HL-60 (cell line): ENCODE results near the gene PXDC1.

Experiments used
- GABPA ChIP-seq: IDR thresholded peaks from 2 replicates; pipeline ENCODE4 v1.6.1; 2012; ENCODE audit warnings: low read depth
- POLR2AphosphoS5 ChIP-seq: IDR thresholded peaks from 2 replicates; pipeline ENCODE4 v1.6.1; 2012; ENCODE audit warnings: low read depth
- SPI1 ChIP-seq: IDR thresholded peaks from 2 replicates; pipeline ENCODE4 v1.6.1; 2012; ENCODE audit warnings: low read depth, mild to moderate bottlenecking, borderline replicate concordance
- TF ChIP-seq, protein P1 (sequence below): IDR thresholded peaks from one replicate; pipeline ENCODE4 v1.5.1; 2011; ENCODE audit warnings: low read length, control low read depth, inconsistent platforms; ENCODE audit not compliant: insufficient read depth
- TF ChIP-seq, protein P2 (sequence below): IDR thresholded peaks from 2 replicates; pipeline ENCODE4 v1.6.1; 2012; ENCODE audit warnings: low read depth; ENCODE audit not compliant: insufficient replicate concordance

DNA sequence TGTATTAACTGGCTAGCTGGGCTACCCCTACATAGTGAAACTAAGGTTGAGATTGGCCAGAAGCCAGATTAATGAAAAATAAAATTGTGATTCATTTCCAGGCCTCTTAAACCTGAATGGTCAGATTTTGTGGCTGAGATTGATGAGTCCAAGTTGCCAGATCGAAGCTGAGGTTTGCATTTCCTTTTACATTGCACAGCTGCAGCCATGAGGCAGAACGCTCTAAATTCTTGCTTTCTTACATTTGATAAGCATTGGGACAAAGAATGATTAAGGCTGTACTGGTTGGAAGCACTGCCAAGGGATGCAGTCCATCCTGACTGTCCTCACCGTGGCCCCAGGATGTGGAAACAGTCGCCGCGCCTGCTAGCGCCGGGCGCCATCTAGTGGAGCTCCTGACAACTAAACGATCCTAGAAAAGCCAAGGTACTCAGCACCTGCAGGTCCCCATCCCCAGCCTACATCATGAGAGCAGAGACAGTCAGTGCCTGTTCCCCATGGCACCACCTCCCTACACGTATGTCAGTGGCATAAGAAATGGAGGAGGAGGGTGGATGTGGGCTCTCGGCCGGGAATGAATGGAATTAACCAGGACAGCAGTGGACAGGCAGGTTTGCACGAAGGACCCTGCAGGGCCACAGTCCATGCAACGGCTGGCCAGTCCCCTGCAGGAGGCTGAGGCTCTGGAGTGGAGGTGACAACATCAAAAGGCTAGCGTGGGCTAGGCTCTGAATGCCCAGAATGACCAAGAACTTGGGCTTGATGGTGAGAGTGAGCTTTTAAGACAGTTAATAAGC, 19.0 kb downstream of the PXDC1 start:
- TF ChIP-seq, protein P1, sequence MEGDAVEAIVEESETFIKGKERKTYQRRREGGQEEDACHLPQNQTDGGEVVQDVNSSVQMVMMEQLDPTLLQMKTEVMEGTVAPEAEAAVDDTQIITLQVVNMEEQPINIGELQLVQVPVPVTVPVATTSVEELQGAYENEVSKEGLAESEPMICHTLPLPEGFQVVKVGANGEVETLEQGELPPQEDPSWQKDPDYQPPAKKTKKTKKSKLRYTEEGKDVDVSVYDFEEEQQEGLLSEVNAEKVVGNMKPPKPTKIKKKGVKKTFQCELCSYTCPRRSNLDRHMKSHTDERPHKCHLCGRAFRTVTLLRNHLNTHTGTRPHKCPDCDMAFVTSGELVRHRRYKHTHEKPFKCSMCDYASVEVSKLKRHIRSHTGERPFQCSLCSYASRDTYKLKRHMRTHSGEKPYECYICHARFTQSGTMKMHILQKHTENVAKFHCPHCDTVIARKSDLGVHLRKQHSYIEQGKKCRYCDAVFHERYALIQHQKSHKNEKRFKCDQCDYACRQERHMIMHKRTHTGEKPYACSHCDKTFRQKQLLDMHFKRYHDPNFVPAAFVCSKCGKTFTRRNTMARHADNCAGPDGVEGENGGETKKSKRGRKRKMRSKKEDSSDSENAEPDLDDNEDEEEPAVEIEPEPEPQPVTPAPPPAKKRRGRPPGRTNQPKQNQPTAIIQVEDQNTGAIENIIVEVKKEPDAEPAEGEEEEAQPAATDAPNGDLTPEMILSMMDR: peak; percentile 67
- TF ChIP-seq POLR2AphosphoS5 (no peak), GABPA (no peak), SPI1 (no peak)
- TF ChIP-seq, protein P2, sequence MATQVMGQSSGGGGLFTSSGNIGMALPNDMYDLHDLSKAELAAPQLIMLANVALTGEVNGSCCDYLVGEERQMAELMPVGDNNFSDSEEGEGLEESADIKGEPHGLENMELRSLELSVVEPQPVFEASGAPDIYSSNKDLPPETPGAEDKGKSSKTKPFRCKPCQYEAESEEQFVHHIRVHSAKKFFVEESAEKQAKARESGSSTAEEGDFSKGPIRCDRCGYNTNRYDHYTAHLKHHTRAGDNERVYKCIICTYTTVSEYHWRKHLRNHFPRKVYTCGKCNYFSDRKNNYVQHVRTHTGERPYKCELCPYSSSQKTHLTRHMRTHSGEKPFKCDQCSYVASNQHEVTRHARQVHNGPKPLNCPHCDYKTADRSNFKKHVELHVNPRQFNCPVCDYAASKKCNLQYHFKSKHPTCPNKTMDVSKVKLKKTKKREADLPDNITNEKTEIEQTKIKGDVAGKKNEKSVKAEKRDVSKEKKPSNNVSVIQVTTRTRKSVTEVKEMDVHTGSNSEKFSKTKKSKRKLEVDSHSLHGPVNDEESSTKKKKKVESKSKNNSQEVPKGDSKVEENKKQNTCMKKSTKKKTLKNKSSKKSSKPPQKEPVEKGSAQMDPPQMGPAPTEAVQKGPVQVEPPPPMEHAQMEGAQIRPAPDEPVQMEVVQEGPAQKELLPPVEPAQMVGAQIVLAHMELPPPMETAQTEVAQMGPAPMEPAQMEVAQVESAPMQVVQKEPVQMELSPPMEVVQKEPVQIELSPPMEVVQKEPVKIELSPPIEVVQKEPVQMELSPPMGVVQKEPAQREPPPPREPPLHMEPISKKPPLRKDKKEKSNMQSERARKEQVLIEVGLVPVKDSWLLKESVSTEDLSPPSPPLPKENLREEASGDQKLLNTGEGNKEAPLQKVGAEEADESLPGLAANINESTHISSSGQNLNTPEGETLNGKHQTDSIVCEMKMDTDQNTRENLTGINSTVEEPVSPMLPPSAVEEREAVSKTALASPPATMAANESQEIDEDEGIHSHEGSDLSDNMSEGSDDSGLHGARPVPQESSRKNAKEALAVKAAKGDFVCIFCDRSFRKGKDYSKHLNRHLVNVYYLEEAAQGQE: no peak
